AG10803 (cell line): ENCODE results near the gene HNRNPD.
"Not testable (repeated sequence)": the region's sequence is repeated elsewhere in the genome, so short reads cannot be mapped to it uniquely, and the experiment has no call there.

Experiments used
- DNase-seq: peaks from one replicate; pipeline ENCODE4 v3.0.0; 2010; ENCODE audit warnings: low read depth
- H3K4me3 ChIP-seq: 2 replicates; pipeline ENCODE4 v1.5.1; 2011; ENCODE audit warnings: mild to moderate bottlenecking, low read length, control low read depth
- TF ChIP-seq, protein P1 (sequence below): conservative IDR thresholded peaks from 2 replicates; pipeline ENCODE4 v1.5.1; 2011; ENCODE audit warnings: mild to moderate bottlenecking, low read length, control low read depth, inconsistent platforms

HNRNPD gene

DNA sequence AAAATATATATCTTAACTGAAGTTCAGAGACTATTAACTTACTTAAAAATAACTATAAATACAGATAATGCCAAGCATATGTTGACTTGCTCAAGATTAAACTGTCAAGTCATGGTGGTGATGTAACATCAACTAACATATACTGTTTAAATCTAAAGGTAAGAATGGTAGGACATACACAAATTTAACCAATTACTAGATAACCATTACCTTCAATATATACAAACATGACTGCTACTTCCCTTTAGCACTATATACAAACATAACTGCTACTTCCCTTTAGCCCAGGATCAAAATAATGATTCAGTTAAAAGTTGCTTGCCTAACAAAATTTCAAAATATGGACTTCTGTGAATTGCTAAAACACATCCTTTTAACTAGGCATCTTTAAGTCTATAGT is 14.9 kb downstream of the HNRNPD start:
- H3K4me3 ChIP-seq, result no peak overlapping the region
- TF ChIP-seq, protein P1, sequence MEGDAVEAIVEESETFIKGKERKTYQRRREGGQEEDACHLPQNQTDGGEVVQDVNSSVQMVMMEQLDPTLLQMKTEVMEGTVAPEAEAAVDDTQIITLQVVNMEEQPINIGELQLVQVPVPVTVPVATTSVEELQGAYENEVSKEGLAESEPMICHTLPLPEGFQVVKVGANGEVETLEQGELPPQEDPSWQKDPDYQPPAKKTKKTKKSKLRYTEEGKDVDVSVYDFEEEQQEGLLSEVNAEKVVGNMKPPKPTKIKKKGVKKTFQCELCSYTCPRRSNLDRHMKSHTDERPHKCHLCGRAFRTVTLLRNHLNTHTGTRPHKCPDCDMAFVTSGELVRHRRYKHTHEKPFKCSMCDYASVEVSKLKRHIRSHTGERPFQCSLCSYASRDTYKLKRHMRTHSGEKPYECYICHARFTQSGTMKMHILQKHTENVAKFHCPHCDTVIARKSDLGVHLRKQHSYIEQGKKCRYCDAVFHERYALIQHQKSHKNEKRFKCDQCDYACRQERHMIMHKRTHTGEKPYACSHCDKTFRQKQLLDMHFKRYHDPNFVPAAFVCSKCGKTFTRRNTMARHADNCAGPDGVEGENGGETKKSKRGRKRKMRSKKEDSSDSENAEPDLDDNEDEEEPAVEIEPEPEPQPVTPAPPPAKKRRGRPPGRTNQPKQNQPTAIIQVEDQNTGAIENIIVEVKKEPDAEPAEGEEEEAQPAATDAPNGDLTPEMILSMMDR, result no peak
- DNase-seq, result no peak

DNA sequence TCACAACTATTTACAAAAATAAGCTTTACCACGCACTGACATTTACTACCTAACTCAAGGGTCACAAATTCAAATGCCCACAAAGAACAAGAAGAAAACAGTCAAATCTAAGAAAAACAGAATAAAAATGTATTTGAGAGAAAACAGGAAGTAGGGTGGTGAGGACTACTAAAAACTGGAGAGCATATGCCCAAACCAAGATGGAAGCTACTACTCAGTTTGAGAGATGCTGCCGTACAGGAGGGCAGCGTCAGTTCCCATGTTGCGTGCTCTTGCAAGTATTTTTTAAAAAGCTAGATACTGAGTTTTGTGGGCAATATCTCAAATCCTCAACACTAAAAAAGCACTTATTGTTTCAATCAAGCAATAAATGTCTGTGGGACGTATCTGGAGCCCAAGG is 16.2 kb downstream of the HNRNPD start:
- no peak for DNase-seq
- TF ChIP-seq, protein P1, result no peak
- no peak overlapping the region for H3K4me3 ChIP-seq

DNA sequence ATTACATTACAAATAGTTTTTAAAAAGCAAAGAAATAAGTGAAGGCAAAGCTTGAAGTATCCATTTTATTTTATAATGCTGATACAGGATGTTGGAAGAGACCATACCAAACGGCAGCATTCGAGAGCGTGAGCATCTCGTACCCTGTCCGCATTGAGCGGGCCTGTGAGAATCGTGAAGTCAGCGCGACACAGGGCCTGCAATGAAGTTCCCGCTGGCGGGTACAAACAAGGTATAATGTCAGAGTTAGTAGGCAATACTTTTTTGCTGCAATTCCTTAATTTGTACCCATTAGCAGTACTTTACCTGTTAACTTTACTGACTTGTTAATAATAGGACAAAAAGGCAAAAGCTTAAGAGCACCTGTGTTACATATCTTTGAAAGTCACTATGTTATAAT is 19.0 kb downstream of the HNRNPD start:
- no peak for DNase-seq
- TF ChIP-seq, protein P1, result no peak

DNA sequence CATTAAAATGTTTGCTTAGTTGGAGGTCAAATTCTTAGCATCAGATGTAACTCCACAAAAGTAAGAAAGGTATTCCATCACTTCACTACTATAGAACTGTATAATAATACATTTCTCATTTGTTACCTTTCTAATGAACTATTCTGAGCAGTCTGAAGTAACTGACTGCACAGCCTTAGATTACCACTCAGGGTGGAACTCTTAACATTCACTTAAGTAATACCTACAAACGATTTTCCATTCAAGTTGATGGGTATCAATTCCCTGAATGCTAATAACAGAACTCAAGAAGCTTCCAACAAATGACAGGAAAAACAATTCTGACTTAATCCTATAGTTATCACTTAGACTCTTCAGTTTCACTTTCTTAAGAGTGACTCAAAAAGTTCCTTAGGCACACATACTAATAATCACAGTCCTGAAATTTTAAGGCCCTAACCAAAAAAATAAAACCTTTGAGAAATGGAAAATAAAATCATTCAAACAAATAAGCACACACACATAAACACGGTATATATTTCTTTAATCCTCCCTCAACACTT is 20.9 kb downstream of the HNRNPD start:
- DNase-seq, result no peak
- TF ChIP-seq, protein P1, result no peak

More for the DNA sequence above, 19.0 kb downstream of the HNRNPD start:
- no peak overlapping the region for H3K4me3 ChIP-seq

DNA sequence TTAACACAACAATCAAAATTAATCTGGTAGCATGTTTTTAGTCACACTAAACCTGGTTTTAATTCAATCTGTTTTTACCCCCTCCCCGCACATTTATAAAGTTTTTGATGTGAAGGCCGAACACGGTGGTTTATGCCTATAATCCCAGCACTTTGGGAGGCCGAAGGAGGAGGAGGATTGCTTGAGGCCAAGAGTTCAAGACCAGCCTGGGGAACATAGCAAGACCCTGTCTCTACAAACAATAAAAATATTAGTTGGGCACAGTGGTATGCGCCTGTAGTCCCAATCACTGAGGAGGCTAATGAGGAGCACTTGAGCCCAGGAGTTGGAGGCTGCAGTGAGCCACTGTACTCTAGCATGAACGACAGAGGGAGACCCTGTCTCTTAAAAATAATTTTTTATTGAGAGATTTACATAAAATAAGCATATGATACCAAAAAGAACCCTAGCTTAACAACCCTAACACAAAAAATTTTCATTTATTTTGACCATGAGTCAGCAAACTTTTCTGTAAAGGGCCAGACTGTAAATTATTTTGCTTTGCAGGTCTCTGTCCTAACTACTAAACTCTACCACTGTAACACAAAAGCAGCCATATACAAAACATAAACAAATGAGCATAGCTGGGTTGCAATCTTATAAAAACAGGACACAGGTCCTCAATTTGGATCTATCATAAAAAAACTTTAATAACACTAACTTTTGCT is 21.5 kb downstream of the HNRNPD start:
- no peak overlapping the region for H3K4me3 ChIP-seq
- no peak for DNase-seq
- TF ChIP-seq, protein P1, result no peak

More for the DNA sequence above, 20.9 kb downstream of the HNRNPD start:
- H3K4me3 ChIP-seq, result no peak overlapping the region

DNA sequence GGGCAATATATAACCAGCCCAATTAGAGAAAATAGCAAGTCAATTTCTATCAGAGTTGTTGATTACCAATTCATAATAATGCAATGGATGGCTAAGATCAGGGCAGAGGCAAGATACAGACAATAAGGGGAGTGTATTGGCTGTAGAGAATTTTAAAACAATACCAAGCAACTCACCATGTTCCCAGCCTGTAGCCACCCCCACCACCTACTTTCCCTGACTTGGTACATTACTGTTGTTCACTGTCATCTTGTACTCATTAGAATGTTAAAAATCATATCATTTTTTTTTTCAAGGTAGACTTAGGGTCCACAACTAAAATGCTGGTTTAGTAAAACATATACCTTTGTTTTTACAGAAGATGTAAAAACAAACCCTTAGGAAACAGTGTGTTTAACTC is 27.7 kb downstream of the HNRNPD start:
- no peak overlapping the region for H3K4me3 ChIP-seq
- DNase-seq, result no peak
- TF ChIP-seq, protein P1, result no peak

DNA sequence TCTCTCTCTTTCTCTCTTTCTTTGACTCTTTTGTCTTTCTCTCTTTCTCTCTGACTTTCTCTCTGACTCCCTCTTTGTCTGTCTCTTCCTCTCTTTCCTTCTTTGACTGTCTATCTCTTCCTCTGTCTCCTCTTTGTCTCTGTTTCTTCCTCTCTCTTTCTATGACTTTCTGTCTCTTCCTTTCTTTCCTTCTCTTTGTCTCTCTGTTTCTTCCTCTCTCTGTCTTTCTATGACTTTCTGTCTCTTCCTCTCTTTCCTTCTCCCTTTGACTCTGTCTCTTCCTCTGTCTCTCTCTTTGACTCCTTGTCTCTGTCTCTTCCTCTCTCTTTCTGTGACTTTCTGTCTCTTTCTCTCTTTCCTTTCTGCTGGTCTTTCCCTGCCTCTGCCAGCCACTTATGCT is 38.7 kb downstream of the HNRNPD start:
- TF ChIP-seq, protein P1, result no peak
- H3K4me3 ChIP-seq, result no peak overlapping the region
- no peak for DNase-seq

DNA sequence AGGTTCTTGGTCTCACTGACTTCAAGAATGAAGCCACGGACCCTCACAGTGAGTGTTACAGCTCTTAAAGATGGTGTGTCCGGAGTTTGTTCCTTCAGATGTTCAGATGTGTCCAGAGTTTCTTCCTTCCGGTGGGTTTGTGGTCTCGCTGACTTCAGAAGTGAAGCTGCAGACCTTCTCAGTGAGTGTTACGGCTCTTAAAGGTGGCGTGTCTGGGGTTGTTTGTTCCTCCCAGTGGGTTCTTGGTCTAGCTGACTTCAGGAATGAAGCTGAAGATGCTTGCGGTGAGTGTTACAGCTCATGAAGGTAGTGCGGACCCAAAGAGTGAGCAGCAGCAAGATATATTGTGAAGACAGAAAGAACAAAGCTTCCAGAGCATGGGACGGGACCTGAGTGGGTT is 40.1 kb downstream of the HNRNPD start:
- not testable (repeated sequence) for DNase-seq, H3K4me3 ChIP-seq
